GDM1 (cell line): ENCODE measurements around the gene BCORL1.
A peak's percentile ranks its signal among the peaks of the same experiment; 100 is the strongest.

Experiments
- DNase-seq: peaks from one replicate; lab custom pipeline; 2025; lab: John Stamatoyannopoulos, UW

The BCORL1 gene, protein sequence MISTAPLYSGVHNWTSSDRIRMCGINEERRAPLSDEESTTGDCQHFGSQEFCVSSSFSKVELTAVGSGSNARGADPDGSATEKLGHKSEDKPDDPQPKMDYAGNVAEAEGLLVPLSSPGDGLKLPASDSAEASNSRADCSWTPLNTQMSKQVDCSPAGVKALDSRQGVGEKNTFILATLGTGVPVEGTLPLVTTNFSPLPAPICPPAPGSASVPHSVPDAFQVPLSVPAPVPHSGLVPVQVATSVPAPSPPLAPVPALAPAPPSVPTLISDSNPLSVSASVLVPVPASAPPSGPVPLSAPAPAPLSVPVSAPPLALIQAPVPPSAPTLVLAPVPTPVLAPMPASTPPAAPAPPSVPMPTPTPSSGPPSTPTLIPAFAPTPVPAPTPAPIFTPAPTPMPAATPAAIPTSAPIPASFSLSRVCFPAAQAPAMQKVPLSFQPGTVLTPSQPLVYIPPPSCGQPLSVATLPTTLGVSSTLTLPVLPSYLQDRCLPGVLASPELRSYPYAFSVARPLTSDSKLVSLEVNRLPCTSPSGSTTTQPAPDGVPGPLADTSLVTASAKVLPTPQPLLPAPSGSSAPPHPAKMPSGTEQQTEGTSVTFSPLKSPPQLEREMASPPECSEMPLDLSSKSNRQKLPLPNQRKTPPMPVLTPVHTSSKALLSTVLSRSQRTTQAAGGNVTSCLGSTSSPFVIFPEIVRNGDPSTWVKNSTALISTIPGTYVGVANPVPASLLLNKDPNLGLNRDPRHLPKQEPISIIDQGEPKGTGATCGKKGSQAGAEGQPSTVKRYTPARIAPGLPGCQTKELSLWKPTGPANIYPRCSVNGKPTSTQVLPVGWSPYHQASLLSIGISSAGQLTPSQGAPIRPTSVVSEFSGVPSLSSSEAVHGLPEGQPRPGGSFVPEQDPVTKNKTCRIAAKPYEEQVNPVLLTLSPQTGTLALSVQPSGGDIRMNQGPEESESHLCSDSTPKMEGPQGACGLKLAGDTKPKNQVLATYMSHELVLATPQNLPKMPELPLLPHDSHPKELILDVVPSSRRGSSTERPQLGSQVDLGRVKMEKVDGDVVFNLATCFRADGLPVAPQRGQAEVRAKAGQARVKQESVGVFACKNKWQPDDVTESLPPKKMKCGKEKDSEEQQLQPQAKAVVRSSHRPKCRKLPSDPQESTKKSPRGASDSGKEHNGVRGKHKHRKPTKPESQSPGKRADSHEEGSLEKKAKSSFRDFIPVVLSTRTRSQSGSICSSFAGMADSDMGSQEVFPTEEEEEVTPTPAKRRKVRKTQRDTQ (N-terminal part only)

DNA sequence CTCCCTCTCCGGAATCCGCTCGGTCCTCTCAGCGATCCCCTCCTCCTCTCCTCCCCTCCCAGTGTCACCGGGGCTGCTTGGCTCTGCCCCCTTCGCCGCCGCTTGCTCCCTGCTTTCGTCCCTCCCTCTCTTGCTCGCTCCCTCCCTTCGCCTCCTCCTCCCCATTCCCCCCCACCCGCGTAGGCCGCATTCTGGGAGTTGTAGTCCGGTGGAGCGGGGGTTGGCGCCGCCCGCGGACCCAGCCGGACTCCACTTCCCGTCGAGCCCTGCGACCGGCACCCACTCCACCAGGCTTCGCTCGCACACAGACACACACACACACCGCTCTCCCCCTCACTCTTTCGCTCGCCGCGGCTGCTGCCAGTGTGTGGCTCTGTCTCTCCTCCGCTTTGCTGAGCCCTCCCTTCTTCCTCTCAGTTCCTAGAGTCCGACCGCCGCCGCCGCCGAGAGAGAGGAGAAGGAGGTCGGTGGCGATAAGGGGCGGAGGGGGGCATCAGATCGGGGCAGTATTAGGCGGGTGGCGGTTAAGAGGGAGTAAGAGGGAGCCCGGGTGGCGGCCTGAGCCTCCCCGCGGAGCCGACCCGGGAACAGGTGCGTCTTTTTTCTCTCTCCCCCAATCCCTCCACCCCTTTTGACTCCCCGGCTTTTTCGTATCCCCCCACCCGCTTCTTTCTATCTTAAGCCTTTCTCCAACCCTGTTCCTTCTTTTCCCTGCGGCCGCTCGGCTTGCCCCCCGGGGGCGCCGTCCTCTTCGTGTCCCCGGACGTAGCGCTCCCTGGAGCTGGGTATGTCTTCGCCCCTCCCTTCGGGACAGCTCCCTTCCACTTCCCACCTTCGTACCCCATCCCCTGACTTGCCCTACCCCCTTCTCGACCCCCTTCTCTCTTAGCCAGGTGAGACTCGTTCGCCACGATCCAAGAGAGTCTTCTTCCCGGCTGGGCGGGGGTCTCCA, at the start of gene BCORL1:
TSS of gene BCORL1 (plus strand) at position 336 of the 952 bp plus-strand sequence. CDS start 22,597 bp downstream, outside the sequence.
- DNase-seq = peak; percentile 86

DNA sequence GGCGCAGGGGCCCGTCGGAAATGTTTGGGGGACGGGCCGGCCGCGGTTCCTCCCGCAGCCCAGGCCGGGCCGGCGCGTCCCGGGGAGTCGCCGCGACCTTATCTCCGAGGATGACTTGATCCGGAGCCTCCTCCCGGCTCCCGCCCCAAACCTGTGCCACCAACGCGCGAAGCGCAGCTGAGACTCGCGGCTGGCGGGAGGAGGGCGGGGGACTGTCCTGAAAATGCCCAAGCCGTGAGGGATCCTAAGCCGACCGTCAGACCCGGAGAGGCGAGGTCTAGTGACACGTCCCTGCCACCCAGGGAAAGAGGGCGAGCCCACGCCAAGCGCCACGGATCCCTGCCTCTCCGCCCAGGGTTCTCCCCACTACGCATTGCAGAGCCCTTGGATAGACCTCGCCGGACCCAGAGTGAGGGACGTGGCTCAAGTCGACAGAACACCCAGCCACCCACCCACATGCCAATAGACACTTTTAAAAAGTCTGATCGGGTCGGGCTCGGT, 49.6 kb upstream of the BCORL1 start:
- no peak for DNase-seq

DNA sequence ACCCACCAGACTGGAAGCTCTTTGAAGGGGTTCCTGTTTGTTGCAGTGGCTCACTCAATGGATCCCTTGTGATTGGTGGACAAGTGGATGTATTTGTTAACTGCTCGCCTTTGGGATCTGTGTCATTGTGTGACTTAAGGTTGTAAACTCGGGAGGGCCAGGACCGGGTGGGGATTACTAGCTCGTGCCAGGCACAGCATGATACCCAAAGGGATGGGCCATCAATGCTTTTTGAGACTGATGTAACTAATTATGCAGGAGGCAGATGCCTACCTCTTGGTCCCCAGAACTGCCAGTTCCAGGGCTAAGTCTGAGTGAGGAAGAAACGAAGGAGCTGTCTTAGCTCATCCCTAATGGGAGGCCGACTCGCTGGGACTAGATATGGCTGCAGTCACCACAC, 48.7 kb upstream of the BCORL1 start:
- DNase-seq = no peak

DNA sequence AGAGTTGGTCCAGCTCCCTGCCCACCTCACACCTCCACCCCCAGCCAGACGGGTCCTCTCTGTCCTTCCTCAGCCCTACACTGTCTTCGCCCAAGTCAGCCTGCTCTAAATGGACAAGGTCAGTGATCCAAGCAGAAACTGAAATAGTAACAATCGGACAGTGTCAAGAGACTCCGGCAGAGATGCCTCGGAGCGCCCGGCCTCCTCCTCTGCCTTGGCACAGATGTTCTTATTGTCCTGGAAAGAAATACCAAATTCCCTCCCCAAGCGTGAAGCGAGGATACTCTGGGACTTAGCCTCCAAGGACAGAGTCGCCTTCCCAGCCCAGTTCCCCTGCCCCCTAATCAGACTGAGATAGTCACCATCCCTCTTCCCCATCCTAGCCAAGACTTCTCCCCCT, 48.0 kb upstream of the BCORL1 start:
- DNase-seq = no peak

DNA sequence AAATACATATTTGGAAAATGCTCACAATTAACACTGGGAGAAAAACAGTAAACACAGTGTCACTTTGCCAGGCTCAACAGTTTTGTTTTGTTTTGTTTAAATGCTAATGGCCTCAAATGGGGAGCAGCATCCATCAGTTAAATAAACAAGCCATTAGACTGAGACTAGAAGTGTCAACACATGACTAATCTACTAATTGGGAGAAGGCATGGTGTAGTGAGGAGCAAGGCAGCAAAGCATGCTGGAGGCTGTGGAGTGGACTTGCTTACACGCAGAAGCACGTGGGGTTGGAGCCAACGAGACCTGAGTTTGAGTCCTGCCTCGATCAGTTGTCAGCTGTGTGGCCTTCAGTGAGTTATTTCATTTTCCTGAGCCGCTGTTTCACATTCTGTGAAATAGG, 47.5 kb upstream of the BCORL1 start:
- DNase-seq = no peak

DNA sequence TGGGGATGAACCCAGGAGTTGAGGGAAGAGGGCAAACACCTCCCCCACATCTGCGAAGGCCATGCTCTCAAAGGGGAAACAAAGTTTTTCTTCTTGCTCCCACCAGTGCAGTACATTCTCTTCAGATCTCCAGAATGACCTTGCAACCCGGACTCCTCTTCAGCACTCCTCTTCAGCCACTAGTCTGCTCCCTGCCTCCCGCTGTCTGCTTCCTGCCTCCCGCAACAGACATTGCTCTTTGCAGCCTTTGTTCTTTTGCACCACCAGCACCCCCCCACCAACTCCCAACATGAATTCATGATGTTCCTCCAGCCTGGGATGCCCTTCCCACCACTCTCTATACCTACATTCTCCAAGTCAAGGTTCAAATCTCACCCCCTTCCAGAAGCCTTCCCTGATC, 44.4 kb upstream of the BCORL1 start:
- no peak for DNase-seq

DNA sequence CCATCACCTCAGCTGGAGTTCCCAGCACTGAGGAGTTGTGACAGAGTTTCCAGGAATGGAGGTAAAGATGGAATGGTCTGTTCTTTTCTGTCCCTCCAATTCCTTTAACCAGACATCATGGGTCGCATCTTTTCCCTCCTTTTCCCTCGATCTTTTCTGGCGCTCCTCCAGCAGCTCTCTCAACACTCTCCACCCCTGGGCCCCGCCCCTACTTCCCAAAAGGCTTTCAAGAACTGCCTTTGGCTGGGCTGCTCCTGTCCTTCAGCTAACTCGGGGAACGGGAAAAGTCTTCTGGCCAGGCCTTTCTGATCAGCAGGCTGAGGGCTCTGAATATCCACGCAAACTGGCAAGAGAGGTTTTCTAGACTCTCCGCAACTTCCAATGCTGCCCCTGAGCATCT, 42.4 kb upstream of the BCORL1 start:
- no peak for DNase-seq

DNA sequence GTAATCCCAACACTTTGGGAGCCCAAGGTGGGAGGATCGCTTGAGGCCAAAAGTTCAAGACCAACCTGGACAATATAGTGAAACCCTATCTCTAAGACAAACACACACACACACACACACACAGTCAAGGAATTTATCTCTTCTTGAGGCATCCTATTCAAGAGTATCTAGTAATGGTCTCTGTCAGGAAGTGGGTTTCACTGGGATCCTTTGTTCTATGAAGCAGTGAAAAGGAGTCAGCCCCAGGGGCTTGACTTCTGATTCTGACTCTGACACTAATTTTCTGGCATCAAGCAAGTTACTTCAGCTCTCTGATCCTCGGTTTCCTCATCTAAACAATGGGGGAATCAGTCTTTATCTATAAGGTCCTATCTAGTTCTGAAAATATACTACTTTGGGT, 41.7 kb upstream of the BCORL1 start:
- no peak for DNase-seq

DNA sequence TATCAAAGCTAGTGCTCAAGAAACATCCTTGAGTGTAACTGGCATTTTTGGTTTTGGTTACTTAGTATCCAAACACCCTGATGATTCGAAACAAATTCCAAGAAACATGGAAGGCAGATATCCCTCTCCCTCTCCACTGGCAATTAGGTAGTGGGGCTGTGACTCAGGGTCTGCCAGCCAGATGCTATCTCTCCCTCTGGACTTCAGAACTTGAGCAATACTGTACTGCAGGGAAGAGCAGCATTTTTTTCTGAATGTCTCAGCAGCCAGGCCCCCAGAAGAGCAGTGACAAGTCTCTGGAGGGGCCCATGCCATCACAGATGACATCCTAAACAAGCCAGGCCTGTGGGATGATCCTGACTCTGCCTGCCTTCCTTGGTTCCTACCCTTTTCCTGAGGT, 37.3 kb upstream of the BCORL1 start:
- no peak for DNase-seq

DNA sequence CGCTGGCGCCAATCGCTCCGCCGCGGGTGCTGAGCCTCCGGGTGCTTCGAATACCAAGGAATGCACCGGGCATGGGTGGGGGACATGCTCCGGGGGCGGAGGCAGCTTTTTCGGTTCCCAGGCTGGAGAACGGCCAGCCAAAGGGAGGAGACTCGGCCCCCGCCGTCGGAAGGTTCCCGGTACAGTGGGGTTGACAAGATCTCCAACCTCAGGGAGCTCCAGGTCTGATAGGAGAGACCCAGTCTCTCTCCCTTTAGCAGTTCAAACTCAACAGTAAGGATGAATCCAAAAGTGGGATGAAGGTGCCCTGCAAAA, 29.1 kb upstream of the BCORL1 start:
- DNase-seq = no peak

DNA sequence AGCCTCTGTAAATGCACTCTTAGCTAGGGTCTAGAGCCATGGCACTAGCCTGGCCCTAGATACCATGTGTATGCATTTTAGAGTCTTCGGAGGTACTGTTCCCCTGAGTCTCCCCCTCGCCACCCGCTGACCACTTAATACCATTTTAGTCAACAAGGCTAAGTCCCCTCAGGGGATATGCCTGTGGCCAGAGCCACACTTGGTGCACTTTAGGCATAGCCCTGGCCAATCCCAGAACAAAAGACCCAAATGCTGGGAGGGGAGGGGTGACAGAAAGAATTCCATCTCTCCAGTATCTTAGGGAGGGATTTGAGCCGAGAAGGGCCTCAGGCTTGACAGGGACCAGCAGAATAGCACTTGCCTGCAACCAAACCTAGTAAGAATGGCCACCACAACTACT, 28.6 kb upstream of the BCORL1 start:
- DNase-seq = no peak

DNA sequence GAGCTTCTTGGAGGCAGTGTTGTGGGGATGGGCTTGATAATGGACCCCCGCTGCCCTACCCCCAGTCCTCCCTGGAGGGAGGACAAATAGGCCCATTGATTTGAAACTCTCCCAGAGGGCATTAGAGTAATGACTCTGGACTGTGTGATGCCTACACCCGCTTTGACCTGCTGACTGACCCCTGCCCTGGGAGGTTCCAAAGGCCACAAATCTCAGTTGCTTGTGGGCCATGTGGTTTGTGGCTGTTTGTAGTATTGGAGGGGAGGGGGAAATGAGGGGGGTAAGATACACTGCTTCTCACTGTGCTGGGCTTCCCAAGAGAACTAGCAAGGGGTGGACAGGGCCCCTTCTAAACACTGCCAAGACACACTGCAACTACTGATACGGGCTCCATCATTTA, 27.6 kb upstream of the BCORL1 start:
- DNase-seq = no peak

DNA sequence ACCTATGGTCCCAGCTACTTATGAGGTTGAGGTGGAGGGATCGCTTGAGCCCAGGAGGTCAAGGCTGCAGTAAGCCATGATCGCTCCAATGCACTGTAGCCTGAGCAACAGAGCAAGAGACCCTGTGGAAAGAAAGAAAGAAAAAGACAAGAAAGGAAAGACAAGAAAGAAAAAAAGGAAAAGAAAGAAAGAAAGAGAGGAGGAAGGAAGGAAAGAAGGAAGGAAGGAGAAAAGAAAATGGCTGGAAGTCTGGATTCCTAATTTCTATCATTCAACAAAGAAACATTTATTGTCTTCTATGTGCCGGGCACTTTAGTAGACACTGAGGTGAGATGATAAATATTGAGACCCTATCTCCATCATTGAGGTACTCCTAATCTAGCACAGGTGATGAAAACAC, 26.8 kb upstream of the BCORL1 start:
- DNase-seq = no peak

DNA sequence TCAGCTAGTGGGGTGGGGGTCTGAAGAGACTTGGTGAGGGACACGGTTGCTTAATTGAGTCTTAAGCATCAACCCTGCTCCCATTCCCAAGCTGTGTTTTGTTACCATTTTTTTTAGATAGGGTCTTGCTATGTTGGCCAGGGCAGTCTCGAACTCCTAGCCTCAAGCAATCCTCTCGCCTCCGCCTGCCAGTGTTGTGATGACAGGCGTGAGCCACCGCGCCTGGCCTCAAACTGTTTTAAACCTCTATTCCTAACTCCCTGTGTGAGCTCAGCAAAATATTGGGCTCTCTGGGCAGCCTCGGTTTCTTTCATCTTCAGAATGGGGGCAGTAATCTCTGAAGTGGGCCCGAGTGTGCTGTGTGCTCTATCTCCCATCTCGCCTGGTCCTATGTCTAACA, 26.3 kb upstream of the BCORL1 start:
- no peak for DNase-seq

DNA sequence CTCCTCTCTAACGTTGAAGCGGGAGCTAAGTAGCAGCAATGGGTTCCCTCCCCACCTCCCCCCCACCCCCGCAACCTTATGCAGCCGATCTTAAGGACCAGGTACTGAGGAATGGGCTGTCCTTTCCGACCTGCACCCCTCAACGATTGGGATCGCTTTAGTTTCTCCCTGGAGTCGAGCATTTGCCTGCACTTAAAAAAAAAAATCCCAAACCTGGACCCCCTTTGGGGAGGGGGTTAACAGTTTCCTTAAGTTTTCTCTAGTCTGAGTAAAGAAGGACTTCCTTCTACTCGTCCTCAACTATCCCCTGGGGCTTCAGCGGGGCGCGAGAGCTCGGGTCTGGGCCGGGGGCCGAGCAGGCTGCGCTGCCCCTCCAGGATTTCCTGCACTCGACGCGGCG, 25.7 kb upstream of the BCORL1 start:
- DNase-seq = no peak

DNA sequence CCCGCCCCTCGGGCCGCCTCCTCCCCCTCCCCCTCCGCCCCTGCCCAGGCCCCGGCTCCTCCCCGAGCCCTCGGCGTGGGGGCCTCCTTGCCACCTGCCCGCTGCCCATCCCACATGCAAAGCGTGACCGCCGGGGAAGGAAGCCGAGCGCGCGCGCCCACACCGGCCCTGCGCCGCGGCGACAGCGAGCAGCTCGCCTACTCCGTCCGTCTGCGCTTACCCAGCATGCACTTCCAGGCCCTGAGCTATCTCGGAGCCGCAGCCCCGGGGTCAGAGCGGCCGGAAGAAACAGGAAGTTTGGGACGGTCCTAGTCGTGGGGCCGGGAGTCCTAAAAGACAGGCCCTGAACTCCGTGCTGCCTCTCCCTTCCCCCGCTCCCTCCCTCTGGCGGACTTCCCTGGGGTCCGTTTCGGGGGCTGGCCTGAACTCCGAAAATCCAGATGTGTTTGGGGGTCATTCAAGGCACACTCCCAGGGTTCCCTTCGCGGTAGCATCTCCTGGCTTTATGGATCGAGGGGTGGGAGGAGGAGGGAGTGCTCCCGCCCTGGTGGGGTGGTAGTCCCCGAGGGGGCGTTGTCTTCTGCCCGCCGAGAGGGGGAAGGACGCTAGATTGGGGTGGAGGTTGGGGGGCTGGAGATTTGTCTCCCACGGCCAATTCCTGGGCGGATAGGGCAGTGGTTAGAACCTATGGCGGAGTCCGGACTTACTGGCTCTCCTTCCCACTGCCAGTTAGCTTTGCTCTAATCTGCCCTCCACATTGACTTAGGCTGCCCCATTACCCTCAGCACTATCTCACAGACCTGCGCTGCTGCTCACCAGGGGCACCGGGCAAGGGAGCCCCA, 25.0 kb upstream of the BCORL1 start:
- DNase-seq = peak; percentile 85

DNA sequence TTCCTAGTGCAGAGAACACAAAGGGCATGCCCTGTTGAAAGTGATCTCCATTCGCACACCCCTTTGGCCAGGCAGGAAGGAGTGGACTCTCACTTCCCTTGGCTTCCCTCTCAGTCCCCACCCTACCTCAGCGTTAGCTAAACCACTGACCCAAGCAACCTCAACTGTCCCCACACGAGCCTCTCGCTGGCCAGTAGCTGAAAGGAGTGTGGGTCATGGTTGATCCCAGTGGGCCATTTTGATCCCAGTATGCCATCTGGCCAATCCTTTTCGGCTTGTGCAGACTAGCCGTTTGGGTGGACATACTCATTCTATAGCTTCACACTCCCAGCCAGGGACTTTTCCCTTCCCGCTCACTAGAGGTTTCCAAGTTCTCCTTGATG, 24.4 kb upstream of the BCORL1 start:
- DNase-seq = no peak

DNA sequence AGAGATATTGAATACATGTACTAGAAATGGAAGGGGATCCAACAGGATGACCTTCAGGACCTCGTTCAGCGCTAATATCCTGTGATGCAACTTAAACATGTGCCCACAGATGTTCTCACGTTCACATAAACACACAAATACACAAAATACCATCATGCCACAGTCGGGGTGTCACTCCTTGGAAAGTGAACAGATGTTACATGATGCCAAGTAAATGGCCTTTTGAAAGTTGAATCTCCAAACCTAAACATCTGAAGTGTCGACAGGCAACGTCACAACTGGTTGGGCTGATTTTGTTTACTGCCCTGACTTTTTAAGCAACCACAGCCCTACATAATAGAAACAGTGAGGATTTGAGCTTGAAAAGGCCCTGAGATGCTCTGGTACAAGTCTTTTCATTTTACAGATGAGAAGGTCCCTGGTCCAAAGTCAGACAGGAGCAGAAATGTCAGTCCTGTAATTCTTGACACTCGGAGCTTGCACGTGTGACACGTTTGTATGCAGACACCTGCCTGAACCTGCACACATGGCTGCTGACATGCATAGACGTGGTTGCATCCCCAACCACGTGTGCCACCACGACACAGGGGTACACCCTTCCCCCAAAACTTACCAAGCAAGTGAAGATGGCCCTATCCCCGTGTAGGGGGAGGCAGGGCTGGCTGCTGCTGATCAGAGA, 23.5 kb upstream of the BCORL1 start:
- DNase-seq = no peak

DNA sequence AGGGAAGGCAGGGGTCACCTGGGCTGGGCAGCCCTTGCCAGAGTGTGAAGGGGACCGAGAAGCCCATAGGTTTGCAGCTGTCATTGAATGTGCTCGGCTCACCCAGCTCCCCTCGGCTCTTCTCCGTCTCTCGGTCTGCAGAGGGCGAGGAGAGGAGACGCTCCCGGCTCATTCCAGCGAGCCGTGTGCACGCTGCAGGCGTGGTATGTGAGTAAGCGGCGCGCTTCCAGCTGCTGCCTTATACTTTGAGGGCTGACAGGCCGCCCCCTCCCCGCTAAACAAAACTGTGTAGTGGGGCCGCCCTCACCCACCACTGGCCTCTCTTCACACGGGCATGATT, 23.0 kb upstream of the BCORL1 start:
- DNase-seq = no peak
